PC-3 (cell line): Measurements from ENCODE around the gene MKNK1. TPM values are rescaled to one million over a fixed set of nuclear protein-coding genes. Genes with fewer than 3 reads are reported as not detected.

ENCODE experiments used
- ATAC-seq: fragments of 200-7000 bp; cut with Tn5 transposase; 2 replicates; pipeline ENCODE4 v1.9.1; 2020; ENCODE audit warnings: mild to moderate bottlenecking, moderate library complexity
- BruUV-seq: library from RNA; stranded (reverse); fragments of 400-500 nt; replicated peaks from 2 replicates; lab custom pipeline; 2021; lab: Mats Ljungman, UMichigan
- CTCF ChIA-PET: fragments of 300-600 bp; sonication (Branson Sonifier 250); formaldehyde crosslinking; loops from one replicate; lab custom pipeline; 2022; ENCODE audit warnings: antibody characterized with exemption; lab: Charles Lee
- POLR2A ChIA-PET: fragments of 300-600 bp; sonication (Branson Sonifier 250); formaldehyde crosslinking; loops from one replicate; lab custom pipeline; 2022; ENCODE audit warnings: antibody characterized with exemption; ENCODE audit not compliant: unreplicated experiment; lab: Charles Lee
- DNase-seq: peaks from one replicate; pipeline ENCODE4 v3.0.0-alpha.2; 2015
- H2AFZ ChIP-seq: fragments of 300-600 bp; sonication (generic); 2 replicates; pipeline ENCODE4 v1.6.0; 2016; ENCODE audit warnings: antibody characterized with exemption, low read length
- H3F3A ChIP-seq: fragments of 300-600 bp; sonication (generic); one replicate; pipeline ENCODE4 v1.6.0; 2017; ENCODE audit warnings: antibody characterized with exemption, low read length, control low read depth, mild to moderate bottlenecking; ENCODE audit not compliant: unreplicated experiment
- H3K27ac ChIP-seq: fragments of 300-600 bp; sonication (generic); 2 replicates; pipeline ENCODE4 v1.5.1; 2016; ENCODE audit warnings: mild to moderate bottlenecking, low read length
- H3K27me3 ChIP-seq: fragments of 300-600 bp; sonication (generic); 2 replicates; pipeline ENCODE4 v1.6.1; 2016; ENCODE audit warnings: low read length, mixed read lengths
- H3K36me3 ChIP-seq: fragments of 300-600 bp; sonication (generic); 2 replicates; pipeline ENCODE4 v1.6.1; 2016; ENCODE audit warnings: low read depth, mixed run types, low read length, mixed read lengths
- H3K4me1 ChIP-seq: fragments of 300-600 bp; sonication (generic); 2 replicates; pipeline ENCODE4 v1.5.1; 2016; ENCODE audit warnings: low read length; ENCODE audit not compliant: insufficient read depth
- H3K4me2 ChIP-seq: fragments of 300-600 bp; sonication (generic); 2 replicates; pipeline ENCODE4 v1.6.0; 2016; ENCODE audit warnings: low read length
- H3K4me3 ChIP-seq: fragments of 300-600 bp; sonication (generic); 2 replicates; pipeline ENCODE4 v1.5.1; 2016; ENCODE audit warnings: mild to moderate bottlenecking, low read length, mixed read lengths
- H3K79me2 ChIP-seq: fragments of 300-600 bp; sonication (generic); 2 replicates; pipeline ENCODE4 v1.6.1; 2017; ENCODE audit warnings: low read length, mixed read lengths
- H3K9ac ChIP-seq: fragments of 300-600 bp; sonication (generic); 2 replicates; pipeline ENCODE4 v1.6.0; 2016; ENCODE audit warnings: mild to moderate bottlenecking, low read length
- H3K9me2 ChIP-seq: fragments of 300-600 bp; sonication (generic); replicated peaks from 2 replicates; pipeline ENCODE4 v1.6.1; 2016; ENCODE audit warnings: mixed run types, low read length, mixed read lengths
- H3K9me3 ChIP-seq: fragments of 300-600 bp; sonication (generic); 2 replicates; pipeline ENCODE4 v1.6.1; 2016; ENCODE audit warnings: low read length, mixed read lengths
- H4K20me1 ChIP-seq: fragments of 300-600 bp; sonication (generic); 2 replicates; pipeline ENCODE4 v1.6.1; 2016; ENCODE audit warnings: low read length, mixed read lengths
- CTCF ChIP-seq: fragments of 300-600 bp; sonication (generic); conservative IDR thresholded peaks from 2 replicates; pipeline ENCODE4 v1.5.1; 2017; ENCODE audit warnings: antibody characterized with exemption, low read depth, mild to moderate bottlenecking, low read length
- EZH2 ChIP-seq: fragments of 300-600 bp; sonication (generic); IDR thresholded peaks from one replicate; pipeline ENCODE4 v1.6.1; 2017; ENCODE audit warnings: antibody characterized with exemption, mild to moderate bottlenecking, low read length; ENCODE audit not compliant: unreplicated experiment
- EZH2phosphoT487 ChIP-seq: fragments of 300-600 bp; sonication (generic); IDR thresholded peaks from 2 replicates; pipeline ENCODE4 v1.6.1; 2018; ENCODE audit warnings: mild to moderate bottlenecking, antibody characterized with exemption, low read length, borderline replicate concordance
- intact Hi-C: fragments of 100-400 bp; cut with micrococcal nuclease; formaldehyde crosslinking; loops from 2 replicates; pipeline ENCODE4 v1.9.0; 2023
- total RNA-seq: library from RNA; depleted of rRNA; stranded (reverse); fragments of >200 nt; gene quantifications from 2 replicates; pipeline ENCODE4 v1.2.3, GENCODE V29; 2014

MKNK1 gene
- total RNA-seq, 1 experiment from 2014 or later = 36.8 TPM

DNA sequence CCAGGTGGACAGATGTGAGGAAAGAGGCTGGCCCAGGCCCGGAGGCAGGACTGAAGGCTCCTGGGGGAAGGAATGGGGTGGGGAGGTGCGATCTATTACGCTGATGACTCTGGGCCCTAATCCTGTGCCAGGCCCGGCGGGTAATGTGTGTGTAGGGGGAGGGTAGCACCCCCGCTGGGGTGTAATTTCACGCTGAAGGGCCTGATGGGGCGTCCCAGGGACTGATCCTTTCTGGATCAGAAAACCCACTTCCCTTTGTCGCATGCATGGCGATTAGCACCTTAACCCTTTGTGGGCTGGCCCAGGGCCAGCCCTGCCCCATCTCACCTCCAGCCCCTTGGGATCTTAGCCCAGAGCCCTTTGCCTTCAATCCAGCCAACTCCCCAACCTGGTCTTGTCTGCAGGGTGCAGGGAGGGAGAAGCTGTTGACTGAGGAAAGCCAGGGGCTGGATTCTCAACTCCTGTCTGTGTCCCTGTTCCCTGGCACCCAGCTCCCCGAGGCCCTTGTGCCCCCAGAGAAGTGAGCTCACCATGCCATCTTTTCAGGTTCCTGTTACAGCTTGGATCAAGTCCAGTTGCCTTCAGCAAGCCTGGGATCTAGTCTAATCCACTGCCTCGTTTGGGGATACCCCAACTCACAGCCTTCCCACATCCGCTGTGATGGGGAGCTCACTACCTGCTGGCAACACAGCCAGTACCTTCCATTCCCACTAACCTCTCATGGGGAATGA, 78.7 kb downstream of the MKNK1 start:
- H3K27me3 ChIP-seq = no peaks in the 10 kb centered on the region
- H3K9ac ChIP-seq = no peak overlapping the region
- H4K20me1 ChIP-seq = no peaks in the 10 kb centered on the region
- H3K4me2 ChIP-seq = no peak overlapping the region
- ATAC-seq = no peak
- no peak overlapping the region for H3K4me3 ChIP-seq
- TF ChIP-seq EZH2phosphoT487 = no peak
- no peaks in the 10 kb centered on the region for H3K79me2 ChIP-seq
- no peak for DNase-seq
- BruUV-seq = no TSS peak
- ChIA-PET CTCF (interaction anchor here (0.6 kb wide), 1 partner anchor 161 kb away, joined by 8 read pairs; no protein-coding TSS in a partner anchor), POLR2A (no interaction called here)
- no peaks in the 10 kb centered on the region for H3K9me2 ChIP-seq
- H2AFZ ChIP-seq = no peak overlapping the region
- H3K9me3 ChIP-seq = no peaks in the 10 kb centered on the region
- intact Hi-C loops = no loop called here
- H3K4me1 ChIP-seq = peaks cover 30% of the 10 kb centered on the region
- no peak overlapping the region for H3K27ac ChIP-seq
- H3K36me3 ChIP-seq = no peaks in the 10 kb centered on the region
- no peaks in the 10 kb centered on the region for H3F3A ChIP-seq

- Histone ChIP-seq H3K9me3 (no peaks in the 10 kb centered on the region), H3K36me3 (no peaks in the 10 kb centered on the region), H3K4me1 (peaks cover 35% of the 10 kb centered on the region), H2AFZ (no peak overlapping the region), H3K4me2 (no peak overlapping the region), H3K27ac (no peak overlapping the region), H3K9ac (no peak overlapping the region), H4K20me1 (no peaks in the 10 kb centered on the region), H3K4me3 (no peak overlapping the region), H3K27me3 (no peaks in the 10 kb centered on the region), H3K79me2 (no peaks in the 10 kb centered on the region), H3F3A (no peaks in the 10 kb centered on the region), H3K9me2 (no peaks in the 10 kb centered on the region)
- BruUV-seq = no TSS peak
- DNase-seq = no peak
- no peak for ATAC-seq
- CTCF ChIA-PET = no interaction called here
- POLR2A ChIA-PET = no interaction called here
- intact Hi-C loops = no loop called here
- no peak for TF ChIP-seq EZH2
These were observed 79.2 kb downstream of the MKNK1 start for GRCh38 chr1:46524843-46525242.

GRCh38 chr1:46523496-46524353, 80.3 kb downstream of the MKNK1 start:
- no peaks in the 10 kb centered on the region for H4K20me1 ChIP-seq
- no peaks in the 10 kb centered on the region for H3K27me3 ChIP-seq
- no peaks in the 10 kb centered on the region for H3K9me3 ChIP-seq
- no peaks in the 10 kb centered on the region for H3K36me3 ChIP-seq
- no peak overlapping the region for H3K9ac ChIP-seq
- H3K4me3 ChIP-seq = no peak overlapping the region
- H3K4me1 ChIP-seq = peaks cover 42% of the 10 kb centered on the region
- DNase-seq = no peak
- H3K27ac ChIP-seq = no peak overlapping the region
- no peak for TF ChIP-seq EZH2phosphoT487
- no peak for TF ChIP-seq CTCF
- TF ChIP-seq EZH2 = no peak
- H3K9me2 ChIP-seq = no peaks in the 10 kb centered on the region
- POLR2A ChIA-PET = no interaction called here
- no peaks in the 10 kb centered on the region for H3K79me2 ChIP-seq
- no peak overlapping the region for H2AFZ ChIP-seq
- CTCF ChIA-PET = no interaction called here
- ATAC-seq = no peak
- H3F3A ChIP-seq = no peaks in the 10 kb centered on the region
- no TSS peak for BruUV-seq
- H3K4me2 ChIP-seq = no peak overlapping the region
- intact Hi-C loops = no loop called here
